ENCODE results near the gene HRH2. TPM values are rescaled to one million over a fixed set of nuclear protein-coding genes. Genes with fewer than 3 reads are reported as not detected.

HRH2 gene
- polyA plus RNA-seq, 2 donors, result 0.18 to 0.40 TPM

GRCh38 chr5:175694371-175695160 is 36.7 kb downstream of the HRH2 start:
- Histone ChIP-seq H3K27ac (ENCODE audit: low read depth in 2 of 2, low read length in 1 of 2) (no peak overlapping the region), H3K4me3 (ENCODE audit: low read depth in 1 of 2, low read length in 2 of 2) (no peak overlapping the region), H3K4me1 (ENCODE audit: control insufficient read depth in 2 of 2, insufficient read depth in 2 of 2, low read length in 1 of 2) (no peaks in the 10 kb centered on the region), H3K9me3 (ENCODE audit: control insufficient read depth in 2 of 2, insufficient read depth in 1 of 2, low read depth in 1 of 2, low read length in 1 of 2) (no peaks in the 10 kb centered on the region), H3K36me3 (ENCODE audit: control insufficient read depth in 2 of 2, insufficient read depth in 2 of 2, low read length in 1 of 2) (no peaks in the 10 kb centered on the region), H3K27me3 (ENCODE audit: control insufficient read depth in 1 of 2, insufficient read depth in 2 of 2, low read length in 2 of 2) (no peaks in the 10 kb centered on the region)
- WGBS, 2 donors, result 79 to 83% methylated on average over 13 of the region's 13 CpGs

GRCh38 chr5:175695161-175696126 is 37.6 kb downstream of the HRH2 start:
- H3K4me1 ChIP-seq (ENCODE audit: control insufficient read depth in 2 of 2, insufficient read depth in 2 of 2, low read length in 1 of 2), result no peaks in the 10 kb centered on the region
- H3K9me3 ChIP-seq (ENCODE audit: control insufficient read depth in 2 of 2, insufficient read depth in 1 of 2, low read depth in 1 of 2, low read length in 1 of 2), result no peaks in the 10 kb centered on the region
- H3K4me3 ChIP-seq (ENCODE audit: low read depth in 1 of 2, low read length in 2 of 2), result no peak overlapping the region
- no peak overlapping the region for H3K27ac ChIP-seq (ENCODE audit: low read depth in 2 of 2, low read length in 1 of 2)
- no peaks in the 10 kb centered on the region for H3K27me3 ChIP-seq (ENCODE audit: control insufficient read depth in 1 of 2, insufficient read depth in 2 of 2, low read length in 2 of 2)
- WGBS, 2 donors, result 84 to 85% methylated on average over 19 of the region's 19 CpGs
- H3K36me3 ChIP-seq (ENCODE audit: control insufficient read depth in 2 of 2, insufficient read depth in 2 of 2, low read length in 1 of 2), result no peaks in the 10 kb centered on the region

GRCh38 chr5:175696139-175696854 is 38.4 kb downstream of the HRH2 start:
- Histone ChIP-seq H3K4me3 (ENCODE audit: low read depth in 1 of 2, low read length in 2 of 2) (no peak overlapping the region), H3K4me1 (ENCODE audit: control insufficient read depth in 2 of 2, insufficient read depth in 2 of 2, low read length in 1 of 2) (no peaks in the 10 kb centered on the region), H3K9me3 (ENCODE audit: control insufficient read depth in 2 of 2, insufficient read depth in 1 of 2, low read depth in 1 of 2, low read length in 1 of 2) (no peaks in the 10 kb centered on the region), H3K27ac (ENCODE audit: low read depth in 2 of 2, low read length in 1 of 2) (no peak overlapping the region), H3K27me3 (ENCODE audit: control insufficient read depth in 1 of 2, insufficient read depth in 2 of 2, low read length in 2 of 2) (no peaks in the 10 kb centered on the region), H3K36me3 (ENCODE audit: control insufficient read depth in 2 of 2, insufficient read depth in 2 of 2, low read length in 1 of 2) (no peaks in the 10 kb centered on the region)
- WGBS, 2 donors, result 57 to 59% methylated on average over 16 of the region's 16 CpGs

- WGBS, 2 donors, result 84 to 88% methylated on average over 14 of the region's 14 CpGs
- H3K27me3 ChIP-seq (ENCODE audit: control insufficient read depth in 1 of 2, insufficient read depth in 2 of 2, low read length in 2 of 2), result no peaks in the 10 kb centered on the region
- no peak overlapping the region for H3K4me3 ChIP-seq (ENCODE audit: low read depth in 1 of 2, low read length in 2 of 2)
- no peaks in the 10 kb centered on the region for H3K36me3 ChIP-seq (ENCODE audit: control insufficient read depth in 2 of 2, insufficient read depth in 2 of 2, low read length in 1 of 2)
- no peak overlapping the region for H3K27ac ChIP-seq (ENCODE audit: low read depth in 2 of 2, low read length in 1 of 2)
- no peaks in the 10 kb centered on the region for H3K9me3 ChIP-seq (ENCODE audit: control insufficient read depth in 2 of 2, insufficient read depth in 1 of 2, low read depth in 1 of 2, low read length in 1 of 2)
- no peaks in the 10 kb centered on the region for H3K4me1 ChIP-seq (ENCODE audit: control insufficient read depth in 2 of 2, insufficient read depth in 2 of 2, low read length in 1 of 2)
Measured at GRCh38 chr5:175696855-175697198, 39.0 kb downstream of the HRH2 start.

GRCh38 chr5:175697846-175698245 is 40.0 kb downstream of the HRH2 start:
- Histone ChIP-seq H3K4me3 (ENCODE audit: low read depth in 1 of 2, low read length in 2 of 2) (no peak overlapping the region), H3K4me1 (ENCODE audit: control insufficient read depth in 2 of 2, insufficient read depth in 2 of 2, low read length in 1 of 2) (no peaks in the 10 kb centered on the region), H3K27me3 (ENCODE audit: control insufficient read depth in 1 of 2, insufficient read depth in 2 of 2, low read length in 2 of 2) (no peaks in the 10 kb centered on the region), H3K36me3 (ENCODE audit: control insufficient read depth in 2 of 2, insufficient read depth in 2 of 2, low read length in 1 of 2) (no peaks in the 10 kb centered on the region), H3K9me3 (ENCODE audit: control insufficient read depth in 2 of 2, insufficient read depth in 1 of 2, low read depth in 1 of 2, low read length in 1 of 2) (no peaks in the 10 kb centered on the region), H3K27ac (ENCODE audit: low read depth in 2 of 2, low read length in 1 of 2) (no peak overlapping the region)
- WGBS, 2 donors, result 83 to 87% methylated on average over 7 of the region's 7 CpGs

- no peaks in the 10 kb centered on the region for H3K36me3 ChIP-seq (ENCODE audit: control insufficient read depth in 2 of 2, insufficient read depth in 2 of 2, low read length in 1 of 2)
- H3K27ac ChIP-seq (ENCODE audit: low read depth in 2 of 2, low read length in 1 of 2), result no peak overlapping the region
- no peak overlapping the region for H3K4me3 ChIP-seq (ENCODE audit: low read depth in 1 of 2, low read length in 2 of 2)
- H3K27me3 ChIP-seq (ENCODE audit: control insufficient read depth in 1 of 2, insufficient read depth in 2 of 2, low read length in 2 of 2), result no peaks in the 10 kb centered on the region
- no peaks in the 10 kb centered on the region for H3K4me1 ChIP-seq (ENCODE audit: control insufficient read depth in 2 of 2, insufficient read depth in 2 of 2, low read length in 1 of 2)
- no peaks in the 10 kb centered on the region for H3K9me3 ChIP-seq (ENCODE audit: control insufficient read depth in 2 of 2, insufficient read depth in 1 of 2, low read depth in 1 of 2, low read length in 1 of 2)
- WGBS, 2 donors, result 83 to 84% methylated on average over 18 of the region's 18 CpGs
Measured at GRCh38 chr5:175698401-175699115, 40.7 kb downstream of the HRH2 start.

GRCh38 chr5:175700991-175701390 is 43.1 kb downstream of the HRH2 start:
- Histone ChIP-seq H3K36me3 (ENCODE audit: control insufficient read depth in 2 of 2, insufficient read depth in 2 of 2, low read length in 1 of 2) (no peaks in the 10 kb centered on the region), H3K4me3 (ENCODE audit: low read depth in 1 of 2, low read length in 2 of 2) (no peak overlapping the region), H3K27ac (ENCODE audit: low read depth in 2 of 2, low read length in 1 of 2) (no peak overlapping the region), H3K27me3 (ENCODE audit: control insufficient read depth in 1 of 2, insufficient read depth in 2 of 2, low read length in 2 of 2) (no peaks in the 10 kb centered on the region), H3K4me1 (ENCODE audit: control insufficient read depth in 2 of 2, insufficient read depth in 2 of 2, low read length in 1 of 2) (no peaks in the 10 kb centered on the region), H3K9me3 (ENCODE audit: control insufficient read depth in 2 of 2, insufficient read depth in 1 of 2, low read depth in 1 of 2, low read length in 1 of 2) (no peaks in the 10 kb centered on the region)
- WGBS, 2 donors, result 79 to 84% methylated on average over 5 of the region's 5 CpGs

- Histone ChIP-seq H3K4me1 (ENCODE audit: control insufficient read depth in 2 of 2, insufficient read depth in 2 of 2, low read length in 1 of 2) (no peaks in the 10 kb centered on the region), H3K9me3 (ENCODE audit: control insufficient read depth in 2 of 2, insufficient read depth in 1 of 2, low read depth in 1 of 2, low read length in 1 of 2) (no peaks in the 10 kb centered on the region), H3K27ac (ENCODE audit: low read depth in 2 of 2, low read length in 1 of 2) (no peak overlapping the region), H3K27me3 (ENCODE audit: control insufficient read depth in 1 of 2, insufficient read depth in 2 of 2, low read length in 2 of 2) (no peaks in the 10 kb centered on the region), H3K4me3 (ENCODE audit: low read depth in 1 of 2, low read length in 2 of 2) (no peak overlapping the region), H3K36me3 (ENCODE audit: control insufficient read depth in 2 of 2, insufficient read depth in 2 of 2, low read length in 1 of 2) (no peaks in the 10 kb centered on the region)
- 85 to 87% methylated on average over 12 of the region's 12 CpGs for WGBS, 2 donors
Measured at GRCh38 chr5:175701797-175702196, 43.9 kb downstream of the HRH2 start.

- peaks cover 0 to 2% of the 10 kb centered on the region in 2 donors for H3K4me1 ChIP-seq (ENCODE audit: control insufficient read depth in 2 of 2, insufficient read depth in 2 of 2, low read length in 1 of 2)
- no peaks in the 10 kb centered on the region for H3K36me3 ChIP-seq (ENCODE audit: control insufficient read depth in 2 of 2, insufficient read depth in 2 of 2, low read length in 1 of 2)
- H3K27me3 ChIP-seq (ENCODE audit: control insufficient read depth in 1 of 2, insufficient read depth in 2 of 2, low read length in 2 of 2), result no peaks in the 10 kb centered on the region
- H3K4me3 ChIP-seq (ENCODE audit: low read depth in 1 of 2, low read length in 2 of 2), result no peak overlapping the region
- H3K27ac ChIP-seq (ENCODE audit: low read depth in 2 of 2, low read length in 1 of 2), result no peak overlapping the region
- WGBS, 2 donors, result 51 to 66% methylated on average over 6 of the region's 6 CpGs
- H3K9me3 ChIP-seq (ENCODE audit: control insufficient read depth in 2 of 2, insufficient read depth in 1 of 2, low read depth in 1 of 2, low read length in 1 of 2), result no peaks in the 10 kb centered on the region
Measured at GRCh38 chr5:175706499-175706898, 48.6 kb downstream of the HRH2 start.
